Keratinocyte (primary cell): ENCODE measurements around the gene MRPL41. TPM values are rescaled to one million over a fixed set of nuclear protein-coding genes. Genes with fewer than 3 reads are reported as not detected.

ENCODE experiments used
- DNase-seq: peaks from one replicate; pipeline ENCODE4 v3.0.0-alpha.2; 2011; ENCODE audit warnings: low read depth, missing footprints, low spot score
- FAIRE-seq: peaks from 2 replicates; lab custom pipeline; 2011; peaks lifted over from hg19 to GRCh38; lab: Jason Lieb, UNC
- H2AFZ ChIP-seq: 2 replicates; pipeline ENCODE4 v1.6.0; 2012; ENCODE audit warnings: low read length, control low read depth, inconsistent platforms; ENCODE audit not compliant: control insufficient read depth
- H3K27ac ChIP-seq: 2 replicates; pipeline ENCODE4 v1.5.1; 2011; ENCODE audit warnings: low read length; ENCODE audit not compliant: control insufficient read depth, insufficient read depth
- H3K27me3 ChIP-seq: 3 replicates; pipeline ENCODE4 v1.6.0; 2011; ENCODE audit warnings: low read length; ENCODE audit not compliant: control insufficient read depth, insufficient read depth; ENCODE audit errors: extremely low read depth
- H3K36me3 ChIP-seq, 2 experiments: 2 replicates in 1 of 2; 3 replicates in 1 of 2; pipeline ENCODE4 v1.5.1; 2011; ENCODE audit warnings: low read length in 2 of 2, mild to moderate bottlenecking in 1 of 2; ENCODE audit not compliant: control insufficient read depth in 2 of 2, insufficient read depth in 2 of 2; ENCODE audit errors: extremely low read depth in 1 of 2
- H3K4me1 ChIP-seq: 3 replicates; pipeline ENCODE4 v1.5.1; 2011; ENCODE audit warnings: low read length; ENCODE audit not compliant: control insufficient read depth, insufficient read depth; ENCODE audit errors: extremely low read depth
- H3K4me2 ChIP-seq: 3 replicates; pipeline ENCODE4 v1.6.0; 2011; ENCODE audit warnings: low read depth, low read length; ENCODE audit not compliant: control insufficient read depth, insufficient read depth; ENCODE audit errors: extremely low read depth
- H3K4me3 ChIP-seq, 3 experiments: fragments of 200-600 bp in 1 of 3; sonication (generic) in 1 of 3; 2 replicates in 2 of 3; 3 replicates in 1 of 3; pipeline ENCODE4 v1.5.1; 2011 to 2016; ENCODE audit warnings: low read length in 3 of 3, mild to moderate bottlenecking in 3 of 3, control low read depth in 2 of 3, inconsistent platforms in 1 of 3, low read depth in 1 of 3, mixed read lengths in 1 of 3, mixed run types in 1 of 3, moderate library complexity in 1 of 3; ENCODE audit not compliant: control insufficient read depth in 2 of 3, insufficient read depth in 2 of 3; ENCODE audit errors: extremely low read depth in 1 of 3
- H3K79me2 ChIP-seq: 2 replicates; pipeline ENCODE4 v1.6.0; 2012; ENCODE audit warnings: low read length; ENCODE audit not compliant: control insufficient read depth, insufficient read depth
- H3K9ac ChIP-seq: 3 replicates; pipeline ENCODE4 v1.6.0; 2011; ENCODE audit warnings: low read length; ENCODE audit not compliant: control insufficient read depth, insufficient read depth; ENCODE audit errors: extremely low read depth
- H3K9me1 ChIP-seq: 3 replicates; pipeline ENCODE4 v1.6.0; 2011; ENCODE audit warnings: low read length; ENCODE audit not compliant: control insufficient read depth, insufficient read depth; ENCODE audit errors: extremely low read depth
- H3K9me3 ChIP-seq: 2 replicates; pipeline ENCODE4 v1.5.1; 2012; ENCODE audit warnings: low read depth, low read length; ENCODE audit not compliant: control insufficient read depth
- H4K20me1 ChIP-seq: 3 replicates; pipeline ENCODE4 v1.6.0; 2011; ENCODE audit warnings: low read length; ENCODE audit not compliant: control insufficient read depth, insufficient read depth; ENCODE audit errors: extremely low read depth
- EZH2 ChIP-seq: IDR thresholded peaks from one replicate; pipeline ENCODE4 v1.6.1; 2012; ENCODE audit warnings: inconsistent platforms, mild to moderate bottlenecking, low read length, moderate library complexity
- dilution Hi-C: fragments of 300-500 bp; cut with MboI; formaldehyde crosslinking; loops from one replicate; pipeline ENCODE4 v1.7.0; 2020; ENCODE audit warnings: low sequenced_read_pairs; ENCODE audit not compliant: extremely low pct_ligation_motif_present
- polyA plus RNA-seq, 5 experiments: library from polyadenylated mRNA; depleted of rRNA in 3 of 5; stranded (reverse) in 3 of 5; stranded (forward) in 1 of 5; unstranded in 1 of 5; fragments of >200 nt; gene quantifications; 1 replicate in 1 of 5; 2 replicates in 3 of 5; 3 replicates in 1 of 5; pipeline versions ENCODE4 v1.2.1 to v1.2.3, GENCODE V29; 2011 to 2012; ENCODE audit warnings: missing spikeins in 2 of 5, low read depth in 1 of 5, low replicate concordance in 1 of 5
- TF ChIP-seq, protein P1 (sequence below), 3 experiments: IDR thresholded peaks in 1 of 3; conservative IDR thresholded peaks in 1 of 3; optimal IDR thresholded peaks in 1 of 3; 2 replicates in 2 of 3; 3 replicates in 1 of 3; pipeline versions ENCODE3 to v1.5.1; 2011; ENCODE audit warnings: low read length in 3 of 3, mild to moderate bottlenecking in 3 of 3, moderate library complexity in 2 of 3, control low read depth in 1 of 3, inconsistent platforms in 1 of 3; ENCODE audit not compliant: insufficient read depth in 2 of 3; ENCODE audit errors: extremely low read depth in 1 of 3

MRPL41 gene
- polyA plus RNA-seq, 1 donor (not counting 4 experiments of a cell fraction or from before 2014, with no cell fraction given): 18.1 TPM

DNA sequence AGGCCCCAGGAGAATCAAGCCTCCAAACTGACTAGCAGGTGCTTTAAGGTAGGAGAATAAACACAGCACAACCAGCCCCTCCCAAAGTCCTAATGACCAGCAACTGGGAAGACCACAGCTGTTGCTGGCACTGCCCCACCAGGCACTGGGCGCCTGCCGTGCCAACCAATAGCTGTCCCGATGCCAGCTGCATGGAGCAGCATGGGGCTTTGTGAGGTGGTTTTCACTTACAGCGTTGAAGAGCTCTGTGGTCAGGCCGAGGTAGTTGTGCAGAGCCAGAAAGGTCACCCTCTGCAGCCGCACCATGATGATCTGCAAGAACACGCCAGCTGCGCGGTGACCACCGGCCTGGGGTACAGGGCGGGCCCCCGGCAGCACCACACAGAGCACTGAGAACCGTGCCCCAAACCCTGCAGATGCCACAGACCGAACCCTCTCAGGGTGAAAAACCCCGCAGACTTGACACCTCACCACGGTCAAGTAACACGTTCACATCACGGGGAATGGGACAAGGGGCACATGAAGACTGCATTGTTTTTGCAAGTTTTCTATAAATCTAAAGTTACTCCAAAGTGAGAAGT is 30.2 kb upstream of the MRPL41 start:
- Histone ChIP-seq H3K27me3 (no peaks in the 10 kb centered on the region), H3K79me2 (no peaks in the 10 kb centered on the region), H3K9ac (no peak overlapping the region), H3K4me2 (no peak overlapping the region), H2AFZ (no peak overlapping the region), H3K36me3 (no peaks in the 10 kb centered on the region), H4K20me1 (no peaks in the 10 kb centered on the region), H3K9me1 (no peaks in the 10 kb centered on the region), H3K9me3 (no peaks in the 10 kb centered on the region), H3K27ac (no peak overlapping the region), H3K4me1 (no peaks in the 10 kb centered on the region), H3K4me3 (no peak overlapping the region)
- FAIRE-seq: no peak
- TF ChIP-seq, protein P1, sequence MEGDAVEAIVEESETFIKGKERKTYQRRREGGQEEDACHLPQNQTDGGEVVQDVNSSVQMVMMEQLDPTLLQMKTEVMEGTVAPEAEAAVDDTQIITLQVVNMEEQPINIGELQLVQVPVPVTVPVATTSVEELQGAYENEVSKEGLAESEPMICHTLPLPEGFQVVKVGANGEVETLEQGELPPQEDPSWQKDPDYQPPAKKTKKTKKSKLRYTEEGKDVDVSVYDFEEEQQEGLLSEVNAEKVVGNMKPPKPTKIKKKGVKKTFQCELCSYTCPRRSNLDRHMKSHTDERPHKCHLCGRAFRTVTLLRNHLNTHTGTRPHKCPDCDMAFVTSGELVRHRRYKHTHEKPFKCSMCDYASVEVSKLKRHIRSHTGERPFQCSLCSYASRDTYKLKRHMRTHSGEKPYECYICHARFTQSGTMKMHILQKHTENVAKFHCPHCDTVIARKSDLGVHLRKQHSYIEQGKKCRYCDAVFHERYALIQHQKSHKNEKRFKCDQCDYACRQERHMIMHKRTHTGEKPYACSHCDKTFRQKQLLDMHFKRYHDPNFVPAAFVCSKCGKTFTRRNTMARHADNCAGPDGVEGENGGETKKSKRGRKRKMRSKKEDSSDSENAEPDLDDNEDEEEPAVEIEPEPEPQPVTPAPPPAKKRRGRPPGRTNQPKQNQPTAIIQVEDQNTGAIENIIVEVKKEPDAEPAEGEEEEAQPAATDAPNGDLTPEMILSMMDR (optimal IDR thresholded peaks at IDR 0.05 in 1 of 3, IDR thresholded peaks at IDR 0.05 in 1 of 3, conservative IDR thresholded peaks at IDR 0.05 in 1 of 3; ENCODE audit: extremely low read depth in 1 of 3, insufficient read depth in 2 of 3, low read length in 3 of 3): no peak
- TF ChIP-seq EZH2: no peak
- no peak for DNase-seq
- dilution Hi-C loops: no loop called here

DNA sequence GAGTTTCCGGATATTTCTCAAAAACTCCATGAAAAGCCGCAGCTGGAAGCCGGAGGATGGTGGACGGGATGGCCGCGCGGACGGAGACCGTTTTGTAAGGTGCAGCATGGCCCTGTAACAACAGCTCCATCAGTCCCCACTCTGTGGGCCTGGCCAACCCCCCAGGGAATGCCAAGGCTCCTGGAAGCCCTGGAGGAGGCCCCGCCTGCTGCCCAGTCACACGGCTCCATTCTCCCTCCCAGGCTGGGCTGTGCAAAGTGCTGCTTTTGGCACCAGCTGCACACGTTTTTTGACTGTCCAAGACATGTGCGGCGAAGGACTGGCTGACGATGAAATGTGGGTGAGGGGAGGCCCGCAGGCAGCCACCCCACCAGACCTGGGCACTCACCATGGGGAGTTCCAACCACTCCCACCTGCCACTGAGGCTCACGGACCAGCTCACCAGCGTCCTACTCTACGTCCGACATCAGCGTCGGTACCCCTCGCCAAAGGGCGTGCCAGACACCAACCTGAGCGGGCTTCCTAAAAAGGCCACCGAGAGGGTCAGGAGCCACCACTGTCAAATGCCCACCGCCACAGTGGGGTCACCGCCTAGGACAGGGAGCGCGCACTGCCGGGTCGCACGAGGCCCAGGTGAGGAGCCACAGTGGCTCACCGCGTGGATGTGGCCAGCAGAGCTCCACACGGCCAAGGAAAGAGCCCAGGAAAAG is 28.8 kb upstream of the MRPL41 start:
- H3K36me3 ChIP-seq: no peaks in the 10 kb centered on the region
- no peak overlapping the region for H3K4me2 ChIP-seq
- no peaks in the 10 kb centered on the region for H4K20me1 ChIP-seq
- dilution Hi-C loops: no loop called here
- no peak overlapping the region for H2AFZ ChIP-seq
- H3K9ac ChIP-seq: no peak overlapping the region
- H3K27ac ChIP-seq: no peak overlapping the region
- no peaks in the 10 kb centered on the region for H3K4me1 ChIP-seq
- H3K79me2 ChIP-seq: no peaks in the 10 kb centered on the region
- H3K4me3 ChIP-seq: no peak overlapping the region
- H3K27me3 ChIP-seq: no peaks in the 10 kb centered on the region
- FAIRE-seq: no peak
- no peaks in the 10 kb centered on the region for H3K9me3 ChIP-seq
- no peak for TF ChIP-seq EZH2
- TF ChIP-seq, protein P1 (optimal IDR thresholded peaks at IDR 0.05 in 1 of 3, IDR thresholded peaks at IDR 0.05 in 1 of 3, conservative IDR thresholded peaks at IDR 0.05 in 1 of 3; ENCODE audit: extremely low read depth in 1 of 3, insufficient read depth in 2 of 3, low read length in 3 of 3): no peak
- H3K9me1 ChIP-seq: no peaks in the 10 kb centered on the region
- no peak for DNase-seq
